WI38 (cell line): ENCODE measurements around the gene ABCA2.

Experiments
- H3K4me3 ChIP-seq: 2 replicates; pipeline ENCODE4 v1.5.1; 2011; ENCODE audit warnings: low read depth, mild to moderate bottlenecking, control low read depth, low read length
- CTCF ChIP-seq: IDR thresholded peaks from 2 replicates; pipeline ENCODE4 v1.5.1; 2012; ENCODE audit warnings: low read depth, mild to moderate bottlenecking, control low read depth, low read length

The ABCA2 gene

DNA sequence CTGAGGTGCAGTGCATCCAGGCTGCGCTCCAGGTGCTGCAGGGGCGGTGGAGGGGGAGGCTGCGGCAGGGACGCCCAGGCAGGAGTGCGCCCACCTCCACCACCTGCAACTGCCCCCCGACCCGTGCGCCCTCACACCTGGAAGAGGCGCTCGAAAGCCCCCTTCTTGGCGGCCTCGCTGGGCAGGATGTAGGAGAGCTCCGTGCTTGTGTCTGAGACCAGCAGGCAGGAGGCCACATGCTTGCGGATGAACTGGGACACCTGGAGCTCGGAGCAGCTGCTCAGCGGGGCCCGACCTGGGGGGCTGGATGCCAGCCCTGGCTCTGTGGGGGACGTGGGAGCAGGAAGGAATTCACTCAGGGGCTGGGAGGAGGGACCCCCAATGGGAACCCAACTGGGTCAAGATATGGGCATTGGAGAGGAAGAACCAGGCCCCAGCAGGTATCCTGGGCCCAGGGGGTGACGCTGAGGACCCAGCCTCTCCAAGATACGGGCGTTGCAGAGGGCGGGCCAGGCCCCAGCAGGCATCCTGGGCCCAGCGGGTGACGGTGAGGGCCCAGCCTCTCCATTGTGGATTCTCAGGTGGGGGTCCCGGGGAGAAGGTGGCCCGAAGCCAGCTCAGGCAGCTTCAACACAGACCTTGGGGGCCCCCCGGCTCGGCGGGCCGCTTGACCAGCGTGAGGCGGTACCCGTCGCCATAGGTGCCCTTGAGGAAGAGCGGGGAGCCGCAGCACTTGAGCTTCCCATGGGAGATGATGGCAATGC, 13.1 kb downstream of the ABCA2 start:
- TF ChIP-seq CTCF: no peak
- no peak overlapping the region for H3K4me3 ChIP-seq

- no peak overlapping the region for H3K4me3 ChIP-seq
- no peak for TF ChIP-seq CTCF
Measured at GRCh38 chr9:137014166-137014565, 13.9 kb downstream of the ABCA2 start.

DNA sequence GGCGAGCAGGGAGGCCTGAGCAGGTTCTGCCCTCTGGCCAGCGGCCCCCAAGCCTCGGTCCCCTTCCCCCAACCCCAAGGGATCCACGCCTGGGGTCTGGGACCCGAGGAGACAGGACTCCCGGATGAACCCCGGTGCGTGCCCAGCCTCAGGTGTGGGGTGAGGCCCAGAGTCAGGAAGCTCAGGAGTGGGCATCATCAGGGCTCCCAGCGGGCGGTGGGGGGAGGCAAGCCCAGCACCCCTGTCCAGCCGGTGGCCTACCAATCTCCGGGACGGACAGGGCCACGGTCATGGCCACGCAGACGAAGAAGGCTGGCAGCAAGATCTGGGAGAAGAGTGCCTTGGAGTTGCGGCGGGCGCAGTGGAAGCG, 14.5 kb downstream of the ABCA2 start:
- TF ChIP-seq CTCF: no peak
- no peak overlapping the region for H3K4me3 ChIP-seq

DNA sequence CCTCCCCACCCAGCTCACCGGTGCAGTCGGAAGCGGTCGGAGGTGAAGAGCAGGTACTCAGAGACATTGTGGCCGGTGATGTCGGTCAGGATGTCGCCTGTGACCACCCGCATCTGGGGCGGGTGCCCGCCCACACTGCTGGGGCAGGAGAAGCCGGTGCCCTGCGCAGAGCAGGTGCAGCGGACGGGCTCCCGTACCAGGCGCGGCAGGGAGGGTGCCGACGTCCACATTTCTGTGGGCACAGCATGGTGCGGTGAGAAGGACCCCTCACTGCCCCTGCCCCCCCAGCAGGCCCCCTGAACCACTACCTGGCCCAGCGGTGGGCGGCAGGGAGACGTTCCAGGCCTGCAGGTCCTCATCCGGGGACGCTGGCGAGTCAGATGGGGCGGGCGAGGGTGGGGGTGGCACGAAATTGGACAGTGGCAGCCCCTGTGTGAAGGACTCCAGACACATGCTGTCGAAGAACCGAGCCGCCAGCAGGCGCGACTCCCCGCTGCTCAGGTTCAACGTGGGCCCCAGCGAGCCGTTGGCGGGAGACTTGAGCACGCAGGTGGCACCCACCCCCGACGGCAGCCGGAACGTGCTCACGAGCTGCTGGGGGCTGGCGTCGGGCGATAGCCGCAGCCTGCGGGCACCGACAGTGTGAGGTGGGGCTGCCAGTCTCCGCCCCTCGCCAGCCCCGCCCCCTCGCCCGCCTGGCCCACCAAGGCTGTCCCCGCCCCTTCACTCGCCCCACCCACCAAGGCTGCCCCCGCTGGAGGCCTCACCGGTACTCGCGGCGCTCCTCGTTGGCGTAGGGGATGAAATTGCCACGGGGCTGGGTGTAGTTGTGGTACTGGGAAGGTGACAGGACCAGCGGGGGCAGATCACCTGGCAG, 15.1 kb downstream of the ABCA2 start:
- TF ChIP-seq CTCF: no peak
- H3K4me3 ChIP-seq: no peak overlapping the region

- no peak for TF ChIP-seq CTCF
- H3K4me3 ChIP-seq: no peak overlapping the region
Measured at GRCh38 chr9:137011907-137012675, 15.9 kb downstream of the ABCA2 start.

- no peak for TF ChIP-seq CTCF
- H3K4me3 ChIP-seq: no peak overlapping the region
Measured at GRCh38 chr9:137011156-137011555, 16.9 kb downstream of the ABCA2 start.
